ENCODE data around the gene ZBTB25.

Gene ZBTB25

DNA sequence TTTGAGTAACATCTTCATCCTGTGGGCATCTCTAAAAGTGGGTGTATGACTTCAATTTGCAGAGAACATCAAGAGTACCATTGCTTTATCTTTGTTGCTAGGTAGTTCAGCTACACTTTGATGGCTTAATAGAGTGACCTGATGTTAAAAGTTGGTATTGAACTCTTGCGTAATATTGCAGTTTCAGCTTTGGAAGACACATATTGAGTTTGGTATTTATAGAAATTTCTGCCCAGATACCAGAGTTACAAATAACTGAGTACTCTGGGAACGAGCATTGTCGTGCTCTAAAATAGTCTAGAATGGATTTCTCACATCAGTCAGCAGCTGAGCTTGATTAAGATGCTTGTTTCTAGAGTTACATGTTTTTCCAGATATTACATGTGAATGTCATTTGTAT is 63.1 kb downstream of the ZBTB25 start:
- H3K4me3 ChIP-seq (ENCODE audit: low read depth, low read length) = no peak overlapping the region
- TF ChIP-seq, protein P1, sequence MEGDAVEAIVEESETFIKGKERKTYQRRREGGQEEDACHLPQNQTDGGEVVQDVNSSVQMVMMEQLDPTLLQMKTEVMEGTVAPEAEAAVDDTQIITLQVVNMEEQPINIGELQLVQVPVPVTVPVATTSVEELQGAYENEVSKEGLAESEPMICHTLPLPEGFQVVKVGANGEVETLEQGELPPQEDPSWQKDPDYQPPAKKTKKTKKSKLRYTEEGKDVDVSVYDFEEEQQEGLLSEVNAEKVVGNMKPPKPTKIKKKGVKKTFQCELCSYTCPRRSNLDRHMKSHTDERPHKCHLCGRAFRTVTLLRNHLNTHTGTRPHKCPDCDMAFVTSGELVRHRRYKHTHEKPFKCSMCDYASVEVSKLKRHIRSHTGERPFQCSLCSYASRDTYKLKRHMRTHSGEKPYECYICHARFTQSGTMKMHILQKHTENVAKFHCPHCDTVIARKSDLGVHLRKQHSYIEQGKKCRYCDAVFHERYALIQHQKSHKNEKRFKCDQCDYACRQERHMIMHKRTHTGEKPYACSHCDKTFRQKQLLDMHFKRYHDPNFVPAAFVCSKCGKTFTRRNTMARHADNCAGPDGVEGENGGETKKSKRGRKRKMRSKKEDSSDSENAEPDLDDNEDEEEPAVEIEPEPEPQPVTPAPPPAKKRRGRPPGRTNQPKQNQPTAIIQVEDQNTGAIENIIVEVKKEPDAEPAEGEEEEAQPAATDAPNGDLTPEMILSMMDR (IDR thresholded peaks at IDR 0.05; ENCODE audit: insufficient read depth, low read length, missing control alignments) = no peak
- POLR2A ChIA-PET = interaction anchor here (0.6 kb wide), 1 partner anchor 26 kb away, joined by 7 read pairs; no protein-coding TSS in a partner anchor
- CTCF ChIA-PET = interaction anchor here (1.3 to 3.4 kb wide), 4 partner anchors 10 to 38 kb away, joined by 3 to 26 read pairs (median 5); no protein-coding TSS in a partner anchor
- DNase-seq (ENCODE audit: low read depth, low spot score) = no peak

DNA sequence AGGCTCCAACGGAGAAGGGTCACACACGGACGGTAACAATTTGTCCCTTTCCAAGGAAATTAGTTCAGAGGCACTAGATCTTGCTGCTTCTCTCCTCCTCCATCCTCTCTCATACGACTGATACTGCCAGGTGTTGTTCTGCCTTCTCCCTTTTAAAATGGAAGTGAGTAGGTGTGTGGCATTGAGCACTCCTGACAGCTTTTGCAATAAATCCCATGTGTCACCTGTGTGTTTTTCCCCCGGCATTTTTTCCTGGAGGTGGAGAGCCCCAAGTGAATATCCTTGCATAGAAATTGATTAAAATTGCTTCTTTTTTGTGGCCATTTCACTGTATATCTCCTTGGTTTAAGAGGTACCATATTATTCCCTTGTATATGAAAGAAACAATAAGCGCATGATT is 64.5 kb downstream of the ZBTB25 start:
- CTCF ChIA-PET = interaction anchor here (1.2 to 3.4 kb wide), 5 partner anchors 9 to 39 kb away, joined by 3 to 26 read pairs (median 4); partner anchors contain the start of gene AKAP5

DNA sequence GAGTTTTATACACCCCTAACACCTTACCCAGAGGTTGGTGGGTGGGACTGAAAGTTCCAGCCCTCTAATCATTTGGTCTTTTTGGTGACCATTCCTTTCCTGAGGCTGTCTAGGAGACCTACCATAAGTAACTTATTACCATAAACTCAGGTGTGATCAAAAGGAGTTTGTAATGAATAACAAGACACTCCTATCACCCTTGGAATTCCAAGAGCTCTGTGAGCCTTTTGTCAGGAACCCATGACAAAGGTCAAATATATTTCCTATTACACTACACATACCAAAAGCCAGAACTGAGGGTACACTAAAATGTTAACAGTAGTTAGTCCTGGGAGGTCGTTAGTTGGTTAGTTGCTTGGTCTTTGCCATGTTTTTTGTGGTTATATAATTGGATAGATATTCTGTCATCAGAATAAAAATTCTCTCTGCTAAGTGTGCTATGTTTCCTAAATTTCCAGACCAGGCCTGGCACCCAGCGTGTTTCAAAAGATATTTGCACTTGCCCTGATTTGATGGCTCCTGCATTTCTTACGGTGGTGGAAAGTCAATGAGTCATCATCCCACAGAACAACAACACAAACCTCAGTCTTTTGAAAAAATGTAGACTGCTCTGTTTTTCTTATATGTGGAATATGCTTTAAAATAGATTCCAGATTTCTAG is 65.3 kb downstream of the ZBTB25 start:
- TF ChIP-seq, protein P1 (IDR thresholded peaks at IDR 0.05; ENCODE audit: insufficient read depth, low read length, missing control alignments) = no peak
- CTCF ChIA-PET = interaction anchor here (1.4 to 3.5 kb wide), 5 partner anchors 8 to 39 kb away, joined by 4 to 26 read pairs (median 7); partner anchors contain the start of gene AKAP5
- H3K4me3 ChIP-seq (ENCODE audit: low read depth, low read length) = no peak overlapping the region
- POLR2A ChIA-PET = no interaction called here
- DNase-seq (ENCODE audit: low read depth, low spot score) = peak; percentile 90

More for the DNA sequence above, 64.5 kb downstream of the ZBTB25 start:
- DNase-seq (ENCODE audit: low read depth, low spot score) = no peak
- POLR2A ChIA-PET = no interaction called here
- H3K4me3 ChIP-seq (ENCODE audit: low read depth, low read length) = no peak overlapping the region
- TF ChIP-seq, protein P1 (IDR thresholded peaks at IDR 0.05; ENCODE audit: insufficient read depth, low read length, missing control alignments) = no peak

DNA sequence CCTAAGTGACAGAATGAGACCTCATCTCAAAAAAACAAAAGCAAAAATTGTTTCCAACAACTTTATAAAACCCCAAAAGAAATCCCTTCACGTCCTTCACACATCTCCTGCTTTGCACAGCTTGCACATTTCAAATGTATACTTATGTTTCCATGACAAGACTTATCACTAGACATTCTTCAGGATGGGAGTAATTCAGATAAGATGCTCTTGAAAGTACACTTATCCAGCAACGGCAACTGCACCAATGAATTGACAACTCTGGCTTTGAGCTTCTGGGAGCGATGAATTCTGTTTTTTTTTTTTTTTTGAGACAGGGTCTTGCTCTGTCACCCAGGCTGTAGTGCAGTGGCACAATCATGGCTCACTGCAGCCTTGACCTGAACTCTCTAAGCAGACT is 69.1 kb downstream of the ZBTB25 start:
- no peak overlapping the region for H3K4me3 ChIP-seq (ENCODE audit: low read depth, low read length)
- ChIA-PET CTCF (interaction anchor here (1.1 to 4.9 kb wide), 4 partner anchors 8 to 44 kb away, joined by 3 to 50 read pairs (median 14); no protein-coding TSS in a partner anchor), POLR2A (interaction anchor here (0.6 kb wide), 1 partner anchor 33 kb away, joined by 4 read pairs; no protein-coding TSS in a partner anchor)
- no peak for DNase-seq (ENCODE audit: low read depth, low spot score)
- TF ChIP-seq, protein P1 (IDR thresholded peaks at IDR 0.05; ENCODE audit: insufficient read depth, low read length, missing control alignments) = no peak

DNA sequence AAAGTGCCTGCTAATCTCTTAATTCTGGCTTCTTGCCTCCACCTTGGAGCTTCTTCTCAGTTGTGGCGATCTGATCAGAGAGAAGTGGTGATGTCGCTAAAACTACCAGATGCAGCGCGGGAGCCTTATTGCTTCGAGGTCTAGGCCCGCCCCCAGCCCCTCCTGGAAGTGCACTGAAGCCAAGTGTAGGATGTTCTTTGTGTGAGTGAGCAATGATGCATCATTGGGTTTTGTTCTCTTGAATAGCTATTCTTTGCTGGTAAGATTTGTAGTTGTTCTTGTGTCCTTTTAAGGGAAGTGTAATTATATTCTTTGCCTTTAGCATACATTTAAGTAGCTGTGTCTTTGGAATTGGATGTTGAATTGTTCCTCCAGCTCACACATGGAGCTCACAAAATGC is 79.7 kb downstream of the ZBTB25 start:
- TF ChIP-seq, protein P1 (IDR thresholded peaks at IDR 0.05; ENCODE audit: insufficient read depth, low read length, missing control alignments) = no peak
- ChIA-PET CTCF (interaction anchor here (0.5 to 4.5 kb wide), 8 partner anchors 8 to 560 kb away, joined by 3 to 50 read pairs (median 4); no protein-coding TSS in a partner anchor), POLR2A (no interaction called here)

DNA sequence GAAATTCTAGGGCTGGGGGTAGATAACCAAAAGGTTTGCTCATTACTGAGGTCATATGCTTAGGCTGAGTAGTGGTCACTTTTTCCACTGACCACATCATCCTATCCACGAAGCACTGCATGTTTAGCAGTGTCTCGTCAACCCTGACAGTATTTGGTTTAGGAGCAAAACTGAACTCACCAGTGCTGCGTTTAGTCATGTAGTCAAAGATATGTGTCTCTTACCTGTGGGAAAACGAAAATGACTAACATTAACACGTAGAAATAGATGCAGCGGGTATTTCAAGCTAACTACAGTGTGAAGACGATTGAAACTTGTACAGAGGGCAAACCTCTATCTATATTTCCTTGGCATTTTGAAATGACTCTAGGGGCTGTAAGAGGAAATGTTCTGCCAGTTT is 80.9 kb downstream of the ZBTB25 start:
- H3K4me3 ChIP-seq (ENCODE audit: low read depth, low read length) = no peak overlapping the region
- no peak for DNase-seq (ENCODE audit: low read depth, low spot score)
- ChIA-PET POLR2A (no interaction called here), CTCF (interaction anchor here (1.2 to 4.5 kb wide), 3 partner anchors 9 to 51 kb away, joined by 3 to 50 read pairs (median 14); no protein-coding TSS in a partner anchor)
- TF ChIP-seq, protein P1 (IDR thresholded peaks at IDR 0.05; ENCODE audit: insufficient read depth, low read length, missing control alignments) = no peak

More for the DNA sequence above, 79.7 kb downstream of the ZBTB25 start:
- H3K4me3 ChIP-seq (ENCODE audit: low read depth, low read length) = no peak overlapping the region
- DNase-seq (ENCODE audit: low read depth, low spot score) = no peak
